ENCODE measurements around the gene ALK.

The ALK gene

DNA sequence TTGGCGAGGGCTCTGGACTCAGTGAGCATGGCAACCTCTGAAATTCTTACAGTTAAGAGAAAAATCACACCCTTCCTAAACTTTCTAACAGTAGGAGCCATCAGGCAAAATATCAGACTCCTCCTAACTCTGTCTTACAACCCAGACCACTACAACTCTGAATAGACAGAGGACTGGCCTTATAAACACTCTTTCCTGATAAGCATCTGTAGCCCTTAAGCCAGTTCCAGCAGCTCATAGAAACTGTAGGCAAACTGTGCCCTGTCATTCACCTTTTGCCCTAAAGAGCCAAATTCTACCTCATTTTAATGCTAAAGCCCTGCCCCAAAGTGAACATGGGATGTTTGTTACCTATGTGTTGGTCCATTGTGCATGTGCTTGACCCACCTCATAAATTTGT, 304.8 kb downstream of the ALK start (continued):
- TF ChIP-seq ZNF626 (tag by site-specific recombination; IDR thresholded peaks at IDR 0.05) = no peak
- TF ChIP-seq ZBTB8A (tag by site-specific recombination; IDR thresholded peaks at IDR 0.05) = no peak

DNA sequence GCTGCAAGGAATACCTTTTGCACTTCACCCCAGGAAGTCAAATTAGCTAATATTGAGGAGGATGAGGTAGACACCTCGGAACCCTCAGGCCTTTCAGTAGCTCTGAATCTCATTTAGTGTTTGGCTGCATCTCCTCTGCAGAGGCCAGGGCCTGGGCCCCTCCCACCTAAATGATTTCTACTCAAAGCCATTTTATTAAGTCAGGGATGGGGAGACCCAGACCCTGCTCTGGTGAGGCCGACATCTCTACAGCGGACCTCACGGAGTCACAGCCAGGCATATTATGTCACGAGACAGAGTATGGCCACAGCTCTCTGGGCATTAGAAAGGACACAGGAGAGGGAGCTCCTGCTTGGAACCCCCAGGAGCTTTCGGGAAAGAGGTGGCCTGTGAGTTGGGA, 305.5 kb downstream of the ALK start:
- POLR2A ChIA-PET = no interaction called here
- Histone ChIP-seq H3K27ac (ENCODE audit: extremely low read depth, low read depth, low read length) (no peak overlapping the region), H3K36me3 (ENCODE audit: control insufficient read depth in 2 of 2, insufficient read depth in 1 of 2, low read length in 2 of 2) (no peaks in the 10 kb centered on the region), H3K9me3 (ENCODE audit: control insufficient read depth, insufficient read depth, low read depth, low read length) (no peaks in the 10 kb centered on the region), H3K4me1 (ENCODE audit: control insufficient read depth, insufficient read depth, low read length) (no peaks in the 10 kb centered on the region), H3K4me3 (ENCODE audit: low read depth, low read length) (no peak overlapping the region)
- CTCF ChIA-PET = no interaction called here
- TF ChIP-seq ZNF664 (tag by site-specific recombination; IDR thresholded peaks at IDR 0.05) (no peak), ZNF174 (tag by site-specific recombination; IDR thresholded peaks at IDR 0.05) (no peak), GLI2 (tag by site-specific recombination; IDR thresholded peaks at IDR 0.05; ENCODE audit: borderline replicate concordance, low read depth) (no peak), ZNF302 (tag by site-specific recombination; IDR thresholded peaks at IDR 0.05; ENCODE audit: low read depth) (no peak), ZNF560 (tag by site-specific recombination; IDR thresholded peaks at IDR 0.05; ENCODE audit: borderline replicate concordance) (no peak), MEIS1 (CRISPR knock-in tag; IDR thresholded peaks at IDR 0.05; ENCODE audit: borderline replicate concordance) (no peak)

DNA sequence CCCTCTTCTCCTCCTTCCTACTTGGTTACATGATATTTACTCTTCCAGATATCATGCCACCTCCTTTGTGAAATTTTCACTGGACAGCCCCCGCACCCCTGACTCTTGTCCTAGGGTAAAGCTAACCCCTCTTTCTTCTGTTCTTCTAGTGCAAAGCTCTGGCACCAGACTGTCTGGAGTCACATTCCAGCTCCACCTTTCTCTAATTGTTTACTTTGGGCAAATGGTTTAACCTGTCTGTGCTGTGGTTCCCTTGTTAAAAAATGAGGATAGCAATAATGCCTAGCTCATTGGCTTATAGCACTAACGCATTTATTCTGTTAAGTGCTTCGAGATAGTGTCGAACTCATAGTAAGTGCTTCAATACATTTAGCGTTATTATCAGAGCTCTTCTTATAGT, 306.2 kb downstream of the ALK start:
- TF ChIP-seq ZNF266 (tag by site-specific recombination; IDR thresholded peaks at IDR 0.05; ENCODE audit: low read depth) = no peak
- TF ChIP-seq ZNF184 (tag by site-specific recombination; IDR thresholded peaks at IDR 0.05) = no peak
- no peak for TF ChIP-seq ZNF426 (tag by site-specific recombination; IDR thresholded peaks at IDR 0.05)
- TF ChIP-seq ZNF404 (tag by site-specific recombination; IDR thresholded peaks at IDR 0.05) = no peak
- no peak for TF ChIP-seq ZNF335 (tag by site-specific recombination; conservative IDR thresholded peaks at IDR 0.05)
- TF ChIP-seq ZNF140 (tag by site-specific recombination; IDR thresholded peaks at IDR 0.05) = no peak
- TF ChIP-seq ZNF843 (tag by site-specific recombination; IDR thresholded peaks at IDR 0.05) = no peak
- TF ChIP-seq, protein P1, sequence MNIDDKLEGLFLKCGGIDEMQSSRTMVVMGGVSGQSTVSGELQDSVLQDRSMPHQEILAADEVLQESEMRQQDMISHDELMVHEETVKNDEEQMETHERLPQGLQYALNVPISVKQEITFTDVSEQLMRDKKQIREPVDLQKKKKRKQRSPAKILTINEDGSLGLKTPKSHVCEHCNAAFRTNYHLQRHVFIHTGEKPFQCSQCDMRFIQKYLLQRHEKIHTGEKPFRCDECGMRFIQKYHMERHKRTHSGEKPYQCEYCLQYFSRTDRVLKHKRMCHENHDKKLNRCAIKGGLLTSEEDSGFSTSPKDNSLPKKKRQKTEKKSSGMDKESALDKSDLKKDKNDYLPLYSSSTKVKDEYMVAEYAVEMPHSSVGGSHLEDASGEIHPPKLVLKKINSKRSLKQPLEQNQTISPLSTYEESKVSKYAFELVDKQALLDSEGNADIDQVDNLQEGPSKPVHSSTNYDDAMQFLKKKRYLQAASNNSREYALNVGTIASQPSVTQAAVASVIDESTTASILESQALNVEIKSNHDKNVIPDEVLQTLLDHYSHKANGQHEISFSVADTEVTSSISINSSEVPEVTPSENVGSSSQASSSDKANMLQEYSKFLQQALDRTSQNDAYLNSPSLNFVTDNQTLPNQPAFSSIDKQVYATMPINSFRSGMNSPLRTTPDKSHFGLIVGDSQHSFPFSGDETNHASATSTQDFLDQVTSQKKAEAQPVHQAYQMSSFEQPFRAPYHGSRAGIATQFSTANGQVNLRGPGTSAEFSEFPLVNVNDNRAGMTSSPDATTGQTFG (tag by site-specific recombination; IDR thresholded peaks at IDR 0.05; ENCODE audit: borderline replicate concordance) = no peak
- no peak for TF ChIP-seq ZNF174 (tag by site-specific recombination; IDR thresholded peaks at IDR 0.05)
- TF ChIP-seq ZNF600 (tag by site-specific recombination; IDR thresholded peaks at IDR 0.05) = no peak
- TF ChIP-seq, protein P2, sequence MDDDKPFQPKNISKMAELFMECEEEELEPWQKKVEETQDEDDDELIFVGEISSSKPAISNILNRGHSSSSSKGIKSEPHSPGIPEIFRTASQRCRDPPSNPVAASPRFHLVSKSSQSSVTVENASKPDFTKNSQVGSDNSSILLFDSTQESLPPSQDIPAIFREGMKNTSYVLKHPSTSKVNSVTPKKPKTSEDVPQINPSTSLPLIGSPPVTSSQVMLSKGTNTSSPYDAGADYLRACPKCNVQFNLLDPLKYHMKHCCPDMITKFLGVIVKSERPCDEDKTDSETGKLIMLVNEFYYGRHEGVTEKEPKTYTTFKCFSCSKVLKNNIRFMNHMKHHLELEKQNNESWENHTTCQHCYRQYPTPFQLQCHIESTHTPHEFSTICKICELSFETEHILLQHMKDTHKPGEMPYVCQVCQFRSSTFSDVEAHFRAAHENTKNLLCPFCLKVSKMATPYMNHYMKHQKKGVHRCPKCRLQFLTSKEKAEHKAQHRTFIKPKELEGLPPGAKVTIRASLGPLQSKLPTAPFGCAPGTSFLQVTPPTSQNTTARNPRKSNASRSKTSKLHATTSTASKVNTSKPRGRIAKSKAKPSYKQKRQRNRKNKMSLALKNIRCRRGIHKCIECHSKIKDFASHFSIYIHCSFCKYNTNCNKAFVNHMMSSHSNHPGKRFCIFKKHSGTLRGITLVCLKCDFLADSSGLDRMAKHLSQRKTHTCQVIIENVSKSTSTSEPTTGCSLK (tag by site-specific recombination; IDR thresholded peaks at IDR 0.05) = no peak
- no peak for TF ChIP-seq ZNF169 (tag by site-specific recombination; IDR thresholded peaks at IDR 0.05)
- CTCF ChIA-PET = no interaction called here

More for the DNA sequence above, 306.2 kb downstream of the ALK start:
- Histone ChIP-seq H3K9me3 (ENCODE audit: control insufficient read depth, insufficient read depth, low read depth, low read length) (no peaks in the 10 kb centered on the region), H3K4me1 (ENCODE audit: control insufficient read depth, insufficient read depth, low read length) (no peaks in the 10 kb centered on the region), H3K27ac (ENCODE audit: extremely low read depth, low read depth, low read length) (no peak overlapping the region), H3K36me3 (ENCODE audit: control insufficient read depth in 2 of 2, insufficient read depth in 1 of 2, low read length in 2 of 2) (no peaks in the 10 kb centered on the region), H3K4me3 (ENCODE audit: low read depth, low read length) (no peak overlapping the region)
- POLR2A ChIA-PET = no interaction called here

Data from HEK293 (cell line).